ENCODE measurements around the gene PPP1R15B. TPM values are rescaled to one million over a fixed set of nuclear protein-coding genes. Genes with fewer than 3 reads are reported as not detected.

Gene PPP1R15B
- total RNA-seq, 1 donor from 2014 or later = 70.6 TPM

DNA sequence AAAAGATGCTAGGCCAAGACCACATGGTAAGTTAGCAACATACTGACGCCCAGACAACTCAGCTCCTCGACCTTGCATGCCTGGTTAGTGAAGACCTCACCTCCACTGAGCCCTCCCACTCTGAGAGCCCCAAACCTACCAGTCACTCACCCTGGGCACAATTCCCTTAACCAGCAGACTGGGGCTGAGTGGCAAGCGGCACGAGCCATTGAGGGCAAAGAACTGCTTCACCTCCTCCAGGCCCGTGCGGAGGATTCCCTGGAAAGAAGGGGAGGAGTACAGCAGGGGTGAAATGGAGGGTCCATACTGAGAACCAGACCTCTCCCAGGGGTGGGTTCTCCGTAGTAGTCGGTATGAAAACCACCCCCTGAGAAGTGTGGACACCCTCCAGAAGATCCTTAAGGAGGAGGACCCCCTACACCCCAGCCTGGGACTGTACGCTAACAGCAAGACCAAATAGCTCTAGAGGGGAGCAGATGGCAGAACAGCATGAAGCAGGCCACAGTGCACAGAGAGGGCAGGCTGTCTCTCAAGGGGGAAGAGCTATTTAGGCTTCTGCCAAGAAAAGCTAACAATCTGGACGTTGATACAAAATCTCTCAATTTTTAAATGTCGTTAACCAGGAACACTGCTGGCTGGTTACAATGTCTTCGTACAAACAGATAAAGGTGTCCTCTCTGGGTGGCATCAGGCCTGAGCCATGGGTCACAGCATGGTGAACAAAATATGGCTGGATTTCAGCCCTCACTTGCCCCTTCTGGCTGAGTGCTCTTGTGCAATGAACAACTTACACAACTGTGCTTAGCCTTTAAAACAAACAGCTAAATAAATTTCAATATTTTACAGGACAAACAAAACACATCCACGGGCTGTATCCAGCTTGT lies 31.0 kb upstream of the PPP1R15B start:
- H3K4me1 Mint-ChIP-seq = peaks cover 22% of the 10 kb centered on the region
- no peaks in the 10 kb centered on the region for H3K27me3 Mint-ChIP-seq
- CTCF ChIA-PET = interaction anchor here (1.1 to 28.1 kb wide), 5 partner anchors 9 to 58 kb away, joined by 4 to 1006 read pairs (median 4); partner anchors contain the start of gene PIK3C2B
- no peak overlapping the region for H3K27ac Mint-ChIP-seq
- ATAC-seq (ENCODE audit: low read depth) (no peak), DNase-seq (no peak)
- H3K36me3 Mint-ChIP-seq (ENCODE audit: low read depth) = peaks cover 96% of the 10 kb centered on the region
- POLR2A ChIA-PET = interaction anchor here (0.6 to 1.4 kb wide), 3 partner anchors 38 to 62 kb away, joined by 3 to 6 read pairs (median 3); no protein-coding TSS in a partner anchor
- no peak overlapping the region for H3K4me3 Mint-ChIP-seq
- intact Hi-C loops (cut with micrococcal nuclease) = no loop called here
- TF ChIP-seq, protein P1, sequence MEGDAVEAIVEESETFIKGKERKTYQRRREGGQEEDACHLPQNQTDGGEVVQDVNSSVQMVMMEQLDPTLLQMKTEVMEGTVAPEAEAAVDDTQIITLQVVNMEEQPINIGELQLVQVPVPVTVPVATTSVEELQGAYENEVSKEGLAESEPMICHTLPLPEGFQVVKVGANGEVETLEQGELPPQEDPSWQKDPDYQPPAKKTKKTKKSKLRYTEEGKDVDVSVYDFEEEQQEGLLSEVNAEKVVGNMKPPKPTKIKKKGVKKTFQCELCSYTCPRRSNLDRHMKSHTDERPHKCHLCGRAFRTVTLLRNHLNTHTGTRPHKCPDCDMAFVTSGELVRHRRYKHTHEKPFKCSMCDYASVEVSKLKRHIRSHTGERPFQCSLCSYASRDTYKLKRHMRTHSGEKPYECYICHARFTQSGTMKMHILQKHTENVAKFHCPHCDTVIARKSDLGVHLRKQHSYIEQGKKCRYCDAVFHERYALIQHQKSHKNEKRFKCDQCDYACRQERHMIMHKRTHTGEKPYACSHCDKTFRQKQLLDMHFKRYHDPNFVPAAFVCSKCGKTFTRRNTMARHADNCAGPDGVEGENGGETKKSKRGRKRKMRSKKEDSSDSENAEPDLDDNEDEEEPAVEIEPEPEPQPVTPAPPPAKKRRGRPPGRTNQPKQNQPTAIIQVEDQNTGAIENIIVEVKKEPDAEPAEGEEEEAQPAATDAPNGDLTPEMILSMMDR (IDR thresholded peaks at IDR 0.05) = no peak
- no peaks in the 10 kb centered on the region for H3K9me3 Mint-ChIP-seq

DNA sequence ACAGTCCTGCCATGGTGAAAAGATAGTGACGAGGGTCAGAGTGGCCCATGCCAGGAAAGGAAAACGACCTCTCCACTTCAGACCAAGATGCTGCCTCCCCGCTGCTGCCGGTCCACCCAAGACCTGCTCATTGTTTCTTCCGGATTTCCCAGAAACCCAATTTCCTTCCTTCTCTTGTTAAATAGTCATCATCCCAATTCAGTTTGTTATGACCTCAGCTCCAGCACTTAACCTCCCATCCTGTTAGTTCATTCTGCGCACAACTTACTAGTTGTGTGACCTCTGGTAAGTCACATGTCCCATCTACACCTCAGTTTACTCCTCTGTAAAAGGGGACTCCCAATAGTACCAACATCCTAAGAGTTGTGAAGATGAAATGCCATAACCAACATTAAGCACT lies 29.9 kb upstream of the PPP1R15B start:
- DNase-seq (no peak), ATAC-seq (ENCODE audit: low read depth) (no peak)
- POLR2A ChIA-PET = interaction anchor here (1.4 kb wide), 1 partner anchor 9 kb away, joined by 3 read pairs; no protein-coding TSS in a partner anchor
- intact Hi-C loops (cut with micrococcal nuclease) = no loop called here
- Mint-ChIP-seq H3K27ac (peak overlapping the region; percentile 59), H3K36me3 (ENCODE audit: low read depth) (peaks cover 96% of the 10 kb centered on the region), H3K4me3 (no peak overlapping the region), H3K4me1 (peaks cover 11% of the 10 kb centered on the region), H3K27me3 (no peaks in the 10 kb centered on the region), H3K9me3 (no peaks in the 10 kb centered on the region)
- TF ChIP-seq, protein P1 (IDR thresholded peaks at IDR 0.05) = no peak
- CTCF ChIA-PET = interaction anchor here (1.4 to 28.1 kb wide), 3 partner anchors 8 to 59 kb away, joined by 4 to 1006 read pairs (median 97); partner anchors contain the start of gene PIK3C2B

DNA sequence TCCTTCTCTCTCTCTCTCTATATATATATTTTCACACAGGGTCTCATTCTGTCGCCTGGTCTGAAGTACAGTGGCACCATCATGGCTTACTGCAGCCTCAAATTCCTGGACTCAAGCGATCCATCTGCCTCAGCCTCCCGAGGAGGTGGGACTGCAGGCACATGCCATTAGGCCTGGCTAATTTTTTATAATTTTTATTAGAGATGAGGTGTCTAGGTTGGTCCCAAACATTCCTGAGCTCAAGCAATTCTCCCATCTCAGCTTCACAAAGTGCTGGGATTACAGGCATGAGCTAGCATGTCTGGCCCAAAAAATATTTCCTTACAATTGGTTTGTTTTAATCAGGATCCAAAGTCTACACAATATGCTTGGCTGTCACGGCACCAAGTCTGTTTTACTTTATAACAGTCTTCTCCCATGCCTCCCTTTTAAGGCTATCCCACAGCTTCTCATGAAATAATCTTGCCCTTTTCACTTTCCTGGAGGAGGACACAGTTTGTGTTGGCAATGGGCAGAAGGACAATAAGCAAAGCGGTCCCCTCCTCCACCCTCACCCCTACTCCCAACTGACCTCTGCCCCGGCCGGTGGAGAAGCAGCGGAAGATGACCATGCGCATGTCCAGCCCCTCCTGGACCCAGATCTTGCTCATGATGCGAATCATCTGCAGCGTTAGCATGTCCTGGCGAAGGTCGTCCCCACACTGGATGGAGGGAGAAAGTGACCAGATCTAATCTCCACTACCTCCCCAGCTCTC lies 28.2 kb upstream of the PPP1R15B start:
- H3K27me3 Mint-ChIP-seq = no peaks in the 10 kb centered on the region
- no peak for ATAC-seq (ENCODE audit: low read depth)

DNA sequence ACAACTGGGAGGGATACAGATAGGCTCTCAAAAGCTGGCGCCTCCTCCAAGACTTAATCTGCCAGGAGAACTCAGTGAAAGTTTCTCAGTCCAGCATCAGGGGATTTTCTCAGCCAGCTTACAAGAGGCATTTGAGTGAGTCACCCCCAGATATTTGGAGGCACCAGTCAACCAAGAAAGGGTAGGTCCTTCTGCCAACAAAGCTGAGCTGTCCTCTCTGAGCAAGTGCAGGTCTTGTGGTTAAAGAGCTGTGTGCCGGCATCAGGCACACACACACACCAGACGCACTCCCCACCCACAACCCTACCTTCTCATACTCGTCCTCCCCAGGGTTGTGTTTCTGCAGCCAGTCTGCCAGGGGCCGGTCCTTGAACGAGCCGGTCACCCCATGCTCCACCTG lies 27.0 kb upstream of the PPP1R15B start:
- no peaks in the 10 kb centered on the region for H3K9me3 Mint-ChIP-seq
- peak; percentile 31 for ATAC-seq (ENCODE audit: low read depth)
- DNase-seq = no peak
- ChIA-PET CTCF (interaction anchor here (0.6 to 28.1 kb wide), 5 partner anchors 6 to 62 kb away, joined by 3 to 1006 read pairs (median 10); partner anchors contain the start of gene PIK3C2B), POLR2A (interaction anchor here (0.6 to 1.2 kb wide), 5 partner anchors 9 to 67 kb away, joined by 3 to 8 read pairs (median 5); no protein-coding TSS in a partner anchor)
- intact Hi-C loops (cut with micrococcal nuclease) = no loop called here
- TF ChIP-seq, protein P1 (IDR thresholded peaks at IDR 0.05) = no peak
- peaks cover 1% of the 10 kb centered on the region for H3K4me1 Mint-ChIP-seq
- H3K27ac Mint-ChIP-seq = peak overlapping the region; percentile 7
- no peak overlapping the region for H3K4me3 Mint-ChIP-seq
- H3K27me3 Mint-ChIP-seq = no peaks in the 10 kb centered on the region
- H3K36me3 Mint-ChIP-seq (ENCODE audit: low read depth) = peaks cover 95% of the 10 kb centered on the region

More for the DNA sequence above, 28.2 kb upstream of the PPP1R15B start:
- POLR2A ChIA-PET = interaction anchor here (0.6 to 1.4 kb wide), 2 partner anchors 11 to 38 kb away, joined by 3 to 4 read pairs; no protein-coding TSS in a partner anchor
- intact Hi-C loops (cut with micrococcal nuclease) = no loop called here
- Mint-ChIP-seq H3K9me3 (no peaks in the 10 kb centered on the region), H3K4me3 (no peak overlapping the region), H3K4me1 (peaks cover 1% of the 10 kb centered on the region), H3K36me3 (ENCODE audit: low read depth) (peaks cover 95% of the 10 kb centered on the region), H3K27ac (peak overlapping the region; percentile 74)
- TF ChIP-seq, protein P1 (IDR thresholded peaks at IDR 0.05) = no peak
- DNase-seq = no peak
- CTCF ChIA-PET = interaction anchor here (1.7 to 28.1 kb wide), 2 partner anchors 8 to 60 kb away, joined by 10 to 1006 read pairs; partner anchors contain the start of gene PIK3C2B
